HEK293T (cell line): Measurements from ENCODE around the gene ERICH2.

ENCODE experiments used
- CTCF ChIA-PET: fragments of 350-600 bp; formaldehyde crosslinking; extraction: SDS; loops from one replicate; lab custom pipeline; 2021; ENCODE audit warnings: antibody characterized with exemption, inconsistent platforms; lab: Yijun Ruan, JAX
- POLR2A ChIA-PET: fragments of 350-600 bp; formaldehyde crosslinking; extraction: SDS; loops from one replicate; lab custom pipeline; 2020; ENCODE audit warnings: antibody characterized with exemption, inconsistent platforms; lab: Yijun Ruan, JAX
- DNase-seq: peaks from one replicate; pipeline ENCODE4 v3.0.0; 2012; ENCODE audit warnings: mixed read lengths; ENCODE audit errors: extremely low spot score
- ARNT ChIP-seq: fragments of 450-650 bp; IDR thresholded peaks from 2 replicates; pipeline ENCODE4 v1.6.1; 2017; ENCODE audit warnings: mild to moderate bottlenecking
- BHLHE40 ChIP-seq: fragments of 450-650 bp; IDR thresholded peaks from 2 replicates; pipeline ENCODE4 v1.6.1; 2016; ENCODE audit warnings: mild to moderate bottlenecking, moderate library complexity, borderline replicate concordance
- CTBP1 ChIP-seq: fragments of 450-650 bp; IDR thresholded peaks from 2 replicates; pipeline ENCODE4 v1.6.1; 2016; ENCODE audit warnings: borderline replicate concordance
- ELF4 ChIP-seq: fragments of 450-650 bp; IDR thresholded peaks from 2 replicates; pipeline ENCODE4 v1.6.1; 2017; ENCODE audit warnings: antibody characterized with exemption
- FOXA1 ChIP-seq: fragments of 450-650 bp; IDR thresholded peaks from 2 replicates; pipeline ENCODE4 v1.6.1; 2016; ENCODE audit warnings: mild to moderate bottlenecking
- FOXK2 ChIP-seq: fragments of 450-650 bp; IDR thresholded peaks from 2 replicates; pipeline ENCODE4 v1.6.1; 2016; ENCODE audit warnings: mild to moderate bottlenecking
- FOXM1 ChIP-seq: fragments of 450-650 bp; IDR thresholded peaks from 2 replicates; pipeline ENCODE4 v1.6.1; 2017; ENCODE audit warnings: mild to moderate bottlenecking, borderline replicate concordance
- HDGF ChIP-seq: fragments of 450-650 bp; IDR thresholded peaks from 2 replicates; pipeline ENCODE4 v1.6.1; 2017; ENCODE audit warnings: antibody characterized with exemption, borderline replicate concordance
- L3MBTL2 ChIP-seq: fragments of 450-650 bp; conservative IDR thresholded peaks from 2 replicates; pipeline ENCODE4 v1.6.1; 2016; ENCODE audit warnings: mild to moderate bottlenecking
- LEF1 ChIP-seq: fragments of 450-650 bp; IDR thresholded peaks from 2 replicates; pipeline ENCODE4 v1.6.1; 2017; ENCODE audit warnings: mild to moderate bottlenecking, borderline replicate concordance
- NFRKB ChIP-seq: fragments of 450-650 bp; IDR thresholded peaks from 2 replicates; pipeline ENCODE4 v1.6.1; 2016; ENCODE audit warnings: mild to moderate bottlenecking, moderate library complexity
- PKNOX1 ChIP-seq: fragments of 450-650 bp; IDR thresholded peaks from 2 replicates; pipeline ENCODE4 v1.6.1; 2016
- SP1 ChIP-seq: fragments of 450-650 bp; IDR thresholded peaks from 2 replicates; pipeline ENCODE4 v1.6.1; 2017
- SUZ12 ChIP-seq: fragments of 450-650 bp; IDR thresholded peaks from 2 replicates; pipeline ENCODE4 v1.6.1; 2016; ENCODE audit warnings: mild to moderate bottlenecking
- TARDBP ChIP-seq: fragments of 450-650 bp; IDR thresholded peaks from 2 replicates; pipeline ENCODE4 v1.6.1; 2016
- ZNF384 ChIP-seq: fragments of 450-650 bp; IDR thresholded peaks from 2 replicates; pipeline ENCODE4 v1.6.1; 2016

ERICH2 gene

GRCh38 chr2:170812710-170813600 is 42.8 kb downstream of the ERICH2 start:
- DNase-seq, result peak; percentile 56
- TF ChIP-seq SUZ12 (no peak), ELF4 (no peak), FOXK2 (no peak), CTBP1 (no peak), PKNOX1 (no peak), NFRKB (no peak), ARNT (no peak), HDGF (no peak), TARDBP (no peak), FOXA1 (no peak), SP1 (no peak)
- ChIA-PET POLR2A (no interaction called here), CTCF (interaction anchor here (0.7 to 3.0 kb wide), 6 partner anchors 19 to 576 kb away, joined by 3 to 22 read pairs (median 4); no protein-coding TSS in a partner anchor)

- ChIA-PET POLR2A (no interaction called here), CTCF (interaction anchor here (0.7 to 3.0 kb wide), 5 partner anchors 328 to 453 kb away, joined by 3 to 22 read pairs (median 4); no protein-coding TSS in a partner anchor)
- DNase-seq, result peak; percentile 30
These were observed 43.7 kb downstream of the ERICH2 start for GRCh38 chr2:170813611-170814532.

GRCh38 chr2:170814533-170815230 is 44.5 kb downstream of the ERICH2 start:
- DNase-seq, result no peak
- ChIA-PET CTCF (interaction anchor here (0.8 to 1.0 kb wide), 2 partner anchors 354 to 491 kb away, joined by 3 to 5 read pairs; no protein-coding TSS in a partner anchor), POLR2A (no interaction called here)
- TF ChIP-seq FOXM1 (no peak), ARNT (no peak), L3MBTL2 (no peak), CTBP1 (no peak), PKNOX1 (no peak), LEF1 (no peak), TARDBP (no peak), HDGF (no peak), FOXA1 (no peak), SUZ12 (no peak), BHLHE40 (no peak), FOXK2 (no peak), ELF4 (no peak), SP1 (no peak)

More at GRCh38 chr2:170813611-170814532, 43.7 kb downstream of the ERICH2 start:
- no peak for TF ChIP-seq ARNT
- TF ChIP-seq PKNOX1, result no peak
- TF ChIP-seq ELF4, result no peak
- TF ChIP-seq LEF1, result no peak
- TF ChIP-seq HDGF, result no peak
- TF ChIP-seq SUZ12, result no peak
- TF ChIP-seq CTBP1, result no peak
- no peak for TF ChIP-seq FOXM1
- no peak for TF ChIP-seq NFRKB
- no peak for TF ChIP-seq FOXA1

GRCh38 chr2:170815311-170815710 is 45.1 kb downstream of the ERICH2 start:
- ChIA-PET CTCF (interaction anchor here (0.6 to 2.1 kb wide), 10 partner anchors 295 to 593 kb away, joined by 3 to 15 read pairs (median 4); no protein-coding TSS in a partner anchor), POLR2A (interaction anchor here (1.7 kb wide), 1 partner anchor 137 kb away, joined by 8 read pairs; no protein-coding TSS in a partner anchor)
- DNase-seq, result no peak
- TF ChIP-seq CTBP1 (no peak), FOXK2 (no peak), NFRKB (no peak), ELF4 (no peak), SP1 (no peak), HDGF (no peak), PKNOX1 (no peak), LEF1 (no peak), TARDBP (no peak), L3MBTL2 (no peak), FOXA1 (no peak), SUZ12 (no peak), ZNF384 (no peak), ARNT (no peak), BHLHE40 (no peak), FOXM1 (no peak)
